Adrenal gland (tissue), 5 donors: ENCODE measurements around the gene OLFM1.
"Not testable (repeated sequence)": the region's sequence is repeated elsewhere in the genome, so short reads cannot be mapped to it uniquely, and the experiment has no call there.

ENCODE experiments used
- CTCF ChIP-seq, 6 experiments: fragments of 450-650 bp in 4 of 6; fragments of 200-600 bp in 2 of 6; sonication (generic) in 1 of 6; IDR thresholded peaks; 1 replicate in 5 of 6; 2 replicates in 1 of 6; pipeline versions ENCODE4 v1.5.1 to v1.8.0; 2016 to 2021; ENCODE audit warnings: antibody characterized with exemption in 6 of 6, mild to moderate bottlenecking in 2 of 6, moderate library complexity in 1 of 6
- POLR2A ChIP-seq, 2 donors: fragments of 450-650 bp; IDR thresholded peaks; one replicate each; pipeline ENCODE4 v1.6.1; 2017; ENCODE audit warnings: antibody characterized with exemption in 2 of 2, mild to moderate bottlenecking in 2 of 2, moderate library complexity in 1 of 2
- donor health status: DM: no; HTN: no; CAD: no.

DNA sequence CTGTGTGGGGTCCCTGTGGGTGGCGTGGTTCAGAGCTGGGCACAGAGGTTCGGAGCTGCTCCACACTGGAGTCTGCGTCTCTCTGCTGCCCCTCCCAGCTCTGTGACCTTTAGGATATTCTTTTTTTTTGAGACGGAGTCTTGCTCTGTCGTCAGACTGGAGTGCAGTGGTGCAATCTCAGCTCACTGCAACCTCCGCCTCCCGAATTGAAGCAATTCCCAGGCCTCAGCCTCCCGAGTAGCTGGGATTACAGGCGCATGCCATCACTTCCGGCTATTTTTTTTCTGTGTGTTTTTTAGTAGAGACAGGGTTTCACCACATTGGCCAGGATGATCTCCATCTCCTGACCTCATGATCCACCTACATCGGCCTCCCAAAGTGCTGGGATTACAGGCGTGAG is 24.1 kb downstream of the OLFM1 start:
- TF ChIP-seq POLR2A, CTCF (IDR thresholded peaks at IDR 0.05): not testable (repeated sequence)
